Measurements from ENCODE around the gene RFPL1.

GRCh38 chr22:29449296-29449875 lies 11.0 kb downstream of the RFPL1 start:
- TF ChIP-seq ZNF274 (IDR thresholded peaks at IDR 0.05; ENCODE audit: low read depth, low read length) (no peak), SUZ12 (IDR thresholded peaks at IDR 0.05; ENCODE audit: extremely low read depth, insufficient read depth, insufficient read length) (no peak)
